COLO668 (cell line): Measurements from ENCODE around the gene EBI3.
"Not testable (repeated sequence)": the region's sequence is repeated elsewhere in the genome, so short reads cannot be mapped to it uniquely, and the experiment has no call there.

Experiments used
- DNase-seq: peaks from one replicate; lab custom pipeline; 2025; ENCODE audit not compliant: unreplicated experiment; lab: John Stamatoyannopoulos, UW

The EBI3 gene

DNA sequence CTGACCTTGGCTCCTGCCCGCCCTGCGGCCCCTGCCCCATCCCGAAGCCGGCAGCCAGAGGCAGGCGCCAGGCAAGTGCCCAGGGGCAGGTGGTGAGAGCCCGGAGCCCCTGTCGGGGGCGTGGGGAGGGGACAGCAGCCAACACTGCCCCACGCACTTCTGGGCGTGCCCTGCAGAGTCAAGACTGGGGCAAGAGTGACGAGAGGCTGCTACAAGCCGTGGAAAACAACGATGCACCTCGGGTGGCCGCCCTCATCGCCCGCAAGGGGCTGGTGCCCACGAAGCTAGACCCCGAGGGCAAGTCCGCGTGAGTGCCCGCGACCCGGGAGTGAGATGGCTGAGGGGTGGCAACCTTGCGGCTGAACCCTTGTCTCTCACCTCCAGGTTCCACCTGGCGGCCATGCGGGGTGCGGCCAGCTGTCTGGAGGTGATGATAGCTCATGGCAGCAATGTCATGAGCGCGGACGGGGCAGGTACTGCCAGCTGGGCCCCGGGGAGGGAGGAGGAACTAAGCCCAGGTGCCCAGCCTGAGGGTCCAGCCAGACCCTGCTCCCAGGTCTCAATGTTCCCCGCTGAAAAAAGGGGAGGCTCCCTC lies 29.5 kb upstream of the EBI3 start:
- DNase-seq, result peak; percentile 53

DNA sequence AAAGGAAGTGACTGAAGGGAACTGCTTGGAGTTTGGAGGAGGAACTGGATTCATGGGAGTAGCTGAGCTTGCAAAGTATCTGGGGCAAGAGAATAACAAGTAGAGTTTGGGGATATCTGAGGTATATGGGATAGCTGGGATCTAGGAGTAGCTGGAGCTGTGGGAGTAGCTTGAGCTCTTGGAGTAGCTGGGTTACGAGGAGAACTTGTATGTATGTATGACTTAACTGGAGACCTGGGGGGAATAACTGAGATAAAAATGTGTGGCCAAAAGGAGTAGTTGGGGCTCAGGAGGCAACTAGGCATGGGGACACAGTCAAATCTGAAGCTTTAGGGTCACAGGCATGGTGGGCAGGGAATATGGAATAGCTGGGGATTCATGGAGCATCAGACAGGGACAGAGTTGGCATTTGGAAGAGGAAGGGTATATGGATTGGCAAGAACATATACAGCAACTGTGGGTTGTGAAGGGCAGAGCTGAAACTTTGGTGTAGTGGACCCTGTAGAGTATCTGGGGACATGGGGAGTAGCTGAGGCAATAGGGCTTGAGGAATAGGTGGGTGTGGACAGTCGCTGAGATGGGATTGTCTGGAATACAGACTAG lies 28.3 kb upstream of the EBI3 start:
- no peak for DNase-seq

DNA sequence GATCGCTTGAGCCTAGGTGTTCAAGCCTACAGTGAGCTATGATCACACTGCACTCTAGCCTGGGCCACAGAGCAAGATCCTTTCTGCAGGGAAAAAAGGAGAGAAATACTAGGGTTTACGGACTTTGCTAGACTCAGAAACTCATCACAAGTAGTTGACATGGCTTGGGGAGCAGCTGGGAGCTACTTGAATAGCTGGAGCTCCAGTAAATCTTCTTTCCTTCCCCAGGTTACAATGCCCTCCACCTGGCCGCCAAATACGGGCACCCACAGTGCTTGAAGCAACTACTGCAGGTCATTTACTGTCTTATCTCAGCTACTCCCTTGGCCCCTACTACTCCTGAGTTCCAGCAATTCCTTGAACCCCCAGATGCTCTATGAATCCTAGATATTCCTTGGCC lies 27.5 kb upstream of the EBI3 start:
- DNase-seq, result no peak

DNA sequence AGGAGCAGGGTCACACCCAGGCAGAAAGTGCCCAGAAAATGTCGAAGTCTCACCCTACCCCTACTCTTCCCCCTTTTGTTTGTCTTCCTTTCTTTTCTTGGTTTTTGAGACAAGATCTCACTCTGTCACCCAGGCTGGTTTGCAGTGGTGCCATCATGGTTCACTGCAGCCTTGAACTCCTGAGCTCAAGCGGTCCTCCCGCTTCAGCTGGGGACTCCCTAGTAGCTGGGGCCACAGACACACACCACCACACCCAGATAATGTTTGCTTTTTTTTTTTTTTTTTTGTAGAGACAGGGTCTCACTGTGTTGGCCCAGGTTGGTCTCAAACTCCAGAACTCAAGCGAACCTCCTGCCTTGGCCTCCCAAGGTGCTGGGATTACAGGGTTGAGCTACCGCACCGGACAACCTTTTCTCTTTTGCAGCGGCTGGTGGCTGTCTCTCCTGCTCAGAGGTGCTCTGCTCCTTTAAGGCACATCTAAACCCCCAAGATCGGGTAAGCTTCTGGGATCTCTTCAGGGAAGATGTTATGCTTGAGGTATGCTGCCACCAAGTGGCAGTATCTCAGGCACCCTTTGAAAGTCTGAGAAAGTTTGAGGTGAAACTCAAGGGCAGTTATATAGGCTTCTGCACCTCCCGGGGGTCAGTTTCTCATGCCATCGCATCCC lies 22.4 kb upstream of the EBI3 start:
- DNase-seq, result no peak

DNA sequence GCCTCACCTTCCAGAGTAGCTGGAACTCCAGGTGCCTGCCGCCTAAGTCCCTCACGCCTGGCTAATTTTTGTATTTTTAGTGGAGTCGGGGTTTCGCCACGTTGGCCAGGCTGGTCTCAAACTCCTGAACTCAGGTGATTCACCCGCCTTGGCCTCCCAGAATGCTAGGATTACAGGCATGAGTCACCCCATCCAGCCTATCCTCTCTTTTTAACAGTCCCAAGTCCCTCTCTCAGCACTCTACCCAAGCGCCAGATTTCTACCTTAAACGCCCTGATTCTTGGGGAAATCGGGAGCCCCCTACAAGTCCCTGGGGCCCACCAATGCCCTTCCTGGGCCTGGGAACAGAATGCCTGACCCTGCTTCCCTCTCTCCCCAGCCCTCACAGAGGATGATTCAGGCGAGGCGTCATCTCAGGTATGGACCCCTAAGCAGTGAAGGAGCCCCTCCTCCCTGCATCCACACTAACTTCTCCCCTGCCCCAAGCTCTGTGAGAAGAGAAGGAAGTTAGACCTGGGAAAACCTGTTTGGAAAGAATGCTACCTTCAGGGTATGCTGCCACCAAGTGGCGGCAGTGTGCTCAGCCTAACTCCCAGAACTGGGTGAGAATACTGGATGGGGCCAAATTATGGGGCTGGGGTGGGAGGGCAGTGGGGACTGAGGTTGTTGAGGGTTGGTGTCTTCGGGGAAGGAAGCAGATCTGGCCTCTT lies 20.8 kb upstream of the EBI3 start:
- peak; percentile 62 for DNase-seq

DNA sequence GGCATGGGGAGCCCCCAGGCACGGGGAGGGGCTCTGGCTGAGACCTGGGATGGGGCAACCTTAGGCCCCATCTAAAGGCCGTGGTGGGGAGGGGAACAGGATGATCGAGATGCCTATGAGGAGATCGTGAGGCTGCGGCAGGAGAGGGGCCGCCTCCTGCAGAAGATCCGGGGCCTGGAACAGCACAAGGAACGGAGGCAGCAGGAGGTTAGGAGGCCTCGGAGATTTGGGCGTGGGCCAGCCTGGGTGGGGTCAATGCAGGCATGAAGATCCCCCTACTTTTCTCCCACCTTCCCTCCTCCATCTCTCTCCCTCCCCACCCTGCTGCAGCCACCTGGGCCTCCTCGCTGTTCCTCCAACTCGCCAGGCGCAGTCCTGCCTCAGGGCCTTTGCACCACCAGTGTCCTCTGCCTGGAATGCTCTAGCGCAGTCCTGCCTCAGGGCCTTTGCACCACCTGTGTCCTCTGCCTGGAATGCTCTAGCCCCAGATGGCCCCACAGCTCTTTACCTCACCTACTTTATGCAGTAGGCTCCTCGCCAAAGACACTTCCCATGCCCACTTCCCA lies 19.1 kb upstream of the EBI3 start:
- no peak for DNase-seq

DNA sequence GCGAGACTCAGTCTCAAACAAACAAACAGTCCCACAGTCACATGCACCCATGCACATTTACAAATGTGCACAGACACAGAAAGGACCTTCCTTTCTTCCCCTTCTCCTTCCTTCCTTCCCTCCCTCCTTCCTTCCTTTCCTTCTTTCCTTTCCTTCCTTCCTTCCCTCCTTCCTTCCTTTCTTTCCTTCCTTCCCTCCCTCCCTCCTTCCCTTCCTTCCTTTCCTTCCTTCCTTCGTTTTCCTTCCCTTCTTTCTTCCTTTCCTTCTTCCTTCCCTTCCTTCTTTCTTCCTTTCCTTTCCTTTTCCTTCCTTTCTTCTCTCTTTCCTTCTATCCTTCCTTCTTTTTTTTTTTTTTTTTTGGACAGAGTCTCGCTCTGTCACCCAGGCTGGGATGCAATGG lies 16.2 kb upstream of the EBI3 start:
- DNase-seq, result no peak

DNA sequence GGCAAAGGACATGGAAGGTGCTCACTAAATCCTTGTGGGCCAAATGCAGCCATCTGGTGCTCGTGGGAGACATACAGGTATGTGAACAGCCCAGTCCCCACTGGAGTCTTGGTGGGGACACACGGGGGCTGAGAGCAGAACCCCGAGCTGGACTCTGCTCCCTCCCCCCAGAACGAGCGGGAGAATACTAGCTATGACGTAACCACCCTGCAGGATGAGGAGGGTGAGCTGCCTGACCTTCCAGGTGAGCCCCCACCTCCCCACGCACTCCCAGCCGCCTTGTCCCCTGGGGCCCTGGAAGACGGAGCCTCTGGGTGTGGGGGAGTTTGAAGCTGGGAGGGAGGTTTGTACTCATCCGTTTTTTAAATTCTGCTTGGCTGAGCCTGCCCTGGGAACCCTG lies 13.5 kb upstream of the EBI3 start:
- DNase-seq, result no peak

DNA sequence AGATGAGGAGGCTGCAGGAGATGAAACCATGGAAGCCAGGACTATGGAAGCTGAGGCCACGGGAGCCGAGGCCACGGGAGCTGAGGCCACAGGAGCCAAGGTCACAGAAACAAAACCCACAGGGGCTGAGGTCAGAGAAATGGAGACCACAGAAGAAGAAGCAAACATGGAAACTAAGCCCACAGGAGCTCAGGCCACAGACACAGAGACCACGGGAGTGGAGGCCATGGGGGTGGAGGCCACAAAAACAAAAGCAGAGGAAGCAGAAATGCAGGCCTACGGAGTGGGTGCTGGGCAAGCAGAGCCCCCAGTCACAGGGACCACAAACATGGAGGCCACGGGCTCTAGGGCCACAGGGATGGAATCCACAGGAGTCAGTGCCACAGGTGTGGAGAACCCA lies 12.5 kb upstream of the EBI3 start:
- no peak for DNase-seq

DNA sequence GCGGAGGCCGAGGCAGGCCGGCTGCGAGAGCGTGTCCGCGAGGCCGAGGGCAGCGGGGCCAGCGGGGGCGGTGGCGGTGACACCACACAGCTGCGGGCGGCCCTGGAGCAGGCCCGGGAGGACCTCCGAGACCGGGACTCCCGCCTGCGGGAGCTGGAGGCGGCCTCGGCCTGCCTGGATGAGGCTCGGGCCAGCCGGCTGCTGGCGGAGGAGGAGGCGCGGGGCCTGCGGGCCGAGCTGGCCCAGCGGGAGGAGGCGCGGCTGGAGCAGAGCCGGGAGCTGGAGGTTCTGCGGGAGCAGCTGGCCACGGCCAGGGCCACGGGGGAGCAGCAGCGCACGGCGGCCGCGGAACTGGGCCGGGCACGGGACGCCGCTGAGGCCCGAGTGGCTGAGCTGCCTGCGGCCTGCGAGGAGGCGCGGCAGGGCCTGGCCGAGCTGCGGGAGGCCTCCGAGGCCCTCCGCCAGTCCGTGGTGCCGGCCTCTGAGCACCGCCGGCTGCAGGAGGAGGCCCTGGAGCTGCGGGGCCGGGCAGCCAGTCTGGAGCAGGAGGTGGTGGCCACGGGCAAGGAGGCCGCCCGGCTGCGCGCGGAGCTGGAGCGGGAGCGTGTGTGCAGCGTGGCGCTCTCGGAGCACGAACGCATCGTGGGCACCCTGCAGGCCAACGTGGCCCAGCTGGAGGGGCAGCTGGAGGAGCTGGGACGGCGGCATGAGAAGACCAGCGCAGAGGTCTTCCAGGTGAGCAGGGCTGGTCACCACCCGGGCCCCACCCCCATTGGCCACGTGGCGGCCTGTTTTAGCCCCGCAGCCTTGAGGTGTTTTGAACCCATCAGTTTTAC lies 11.7 kb upstream of the EBI3 start:
- no peak for DNase-seq

DNA sequence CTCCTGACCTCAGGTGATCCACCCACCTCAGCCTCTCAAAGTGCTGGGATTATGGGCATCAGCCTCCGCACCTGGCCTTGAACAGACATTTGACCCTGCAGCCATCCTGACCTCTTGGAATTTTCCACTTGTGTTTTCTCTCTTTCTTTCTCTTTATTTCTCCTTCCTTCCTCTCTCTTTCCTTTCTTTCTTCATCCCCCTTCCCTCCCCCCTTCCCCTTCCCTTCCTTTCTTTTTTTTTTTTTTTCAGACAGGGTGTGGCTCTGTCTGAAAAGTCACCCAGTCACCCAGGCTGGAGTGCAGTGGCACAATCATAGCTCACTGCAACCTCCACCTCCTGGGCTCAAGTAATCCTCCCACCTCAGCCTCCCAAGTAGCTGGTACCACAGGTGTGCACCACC lies 10.8 kb upstream of the EBI3 start:
- DNase-seq, result not testable (repeated sequence)

DNA sequence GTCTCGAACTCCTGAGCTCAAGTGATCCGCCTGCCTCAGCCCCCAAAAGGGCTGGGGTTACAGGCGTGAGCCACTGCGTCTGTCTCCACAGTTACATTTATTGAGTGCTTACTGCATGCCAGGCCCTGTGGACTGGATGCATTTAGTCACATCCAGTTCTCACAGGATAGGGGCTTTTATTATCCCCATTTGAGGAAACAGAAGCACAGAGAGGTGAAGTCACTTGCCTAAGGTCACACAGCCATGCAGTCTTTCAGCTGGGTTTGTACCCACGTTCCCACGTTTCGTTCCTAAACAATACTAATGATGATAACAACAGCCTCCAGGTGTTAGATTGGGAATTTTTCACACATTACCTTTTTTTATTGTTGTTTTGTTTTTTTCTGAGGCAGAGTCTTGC lies 9.1 kb upstream of the EBI3 start:
- no peak for DNase-seq

DNA sequence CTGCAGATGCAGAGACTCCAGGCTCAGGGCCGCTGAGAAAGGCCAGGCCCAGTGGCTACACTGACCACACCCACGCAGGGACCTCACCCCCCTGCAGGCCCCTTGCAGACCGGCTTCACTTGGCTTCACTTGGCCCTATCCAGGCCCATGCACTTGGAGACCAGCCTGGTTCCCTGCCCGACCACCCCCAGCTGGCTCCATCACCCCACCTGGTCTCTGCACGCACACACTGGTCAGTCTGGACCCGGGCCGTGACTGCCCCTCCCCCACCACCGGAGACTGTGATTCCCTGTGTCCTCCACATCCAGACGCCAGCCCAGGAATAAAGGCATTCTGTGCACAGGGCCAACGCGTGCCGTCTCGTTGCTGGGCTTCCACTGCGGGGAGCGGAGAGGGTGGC lies 4.9 kb upstream of the EBI3 start:
- DNase-seq, result no peak

DNA sequence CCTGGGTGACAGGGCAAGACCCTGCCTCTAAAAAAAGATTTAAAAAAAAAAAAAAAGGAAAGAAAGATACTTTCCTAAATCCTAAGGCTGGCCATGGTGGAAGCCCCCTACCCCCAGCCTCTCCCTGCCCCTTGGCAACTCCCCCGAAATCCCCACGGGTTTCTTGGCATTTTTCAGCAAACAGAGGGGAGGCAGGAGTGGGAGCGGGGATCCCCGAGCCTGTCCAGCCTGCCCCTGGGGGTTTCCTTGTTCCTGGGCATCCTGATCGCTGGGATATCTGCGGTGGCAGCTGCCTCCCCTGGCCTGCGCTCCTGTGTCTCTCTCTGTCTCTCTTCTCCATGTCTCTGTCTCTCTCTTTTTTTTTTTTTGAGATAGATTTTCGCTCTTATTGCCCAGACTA lies 3.4 kb upstream of the EBI3 start:
- DNase-seq, result no peak

DNA sequence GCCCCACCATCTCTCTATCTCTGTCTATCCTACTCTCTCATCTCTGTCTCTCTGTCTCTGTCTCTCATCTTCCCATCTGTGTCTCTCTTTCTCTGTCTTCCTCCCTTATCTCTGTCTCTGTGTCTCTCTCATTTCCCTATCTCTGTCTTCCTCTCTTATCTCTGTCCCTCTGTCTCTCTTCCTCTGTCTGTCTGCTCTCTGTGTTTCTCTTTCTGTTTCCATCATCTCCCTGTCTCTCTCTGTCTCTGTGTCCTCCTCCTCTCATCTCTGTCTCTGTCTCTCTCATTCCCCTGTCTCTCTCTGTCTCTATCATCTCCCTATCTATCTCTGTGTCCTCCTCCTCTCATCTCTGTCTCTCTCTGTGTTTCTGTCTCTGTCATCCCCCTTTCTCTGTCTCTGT lies 1.6 kb upstream of the EBI3 start:
- DNase-seq, result no peak

DNA sequence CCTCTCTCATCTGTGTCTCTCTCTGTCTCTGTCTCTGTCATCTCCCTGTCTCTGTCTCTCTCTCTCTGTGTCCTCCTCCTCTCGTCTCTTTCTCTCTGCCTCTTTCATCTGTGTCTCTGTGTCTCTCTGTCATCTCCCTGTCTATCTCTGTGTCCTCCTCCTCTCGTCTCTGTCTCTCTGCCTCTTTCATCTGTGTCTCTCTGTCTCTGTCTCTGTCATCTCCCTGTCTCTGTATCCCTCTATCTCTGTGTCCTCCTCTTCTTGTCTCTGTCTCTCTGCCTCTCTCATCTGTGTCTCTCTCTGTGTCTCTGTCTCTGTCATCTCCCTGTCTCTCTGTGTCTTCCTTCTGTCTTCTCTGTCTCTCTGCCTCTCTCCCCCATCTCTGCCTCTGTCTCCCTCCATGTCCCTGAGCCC lies 551 bp upstream of the EBI3 start:
- no peak for DNase-seq

DNA sequence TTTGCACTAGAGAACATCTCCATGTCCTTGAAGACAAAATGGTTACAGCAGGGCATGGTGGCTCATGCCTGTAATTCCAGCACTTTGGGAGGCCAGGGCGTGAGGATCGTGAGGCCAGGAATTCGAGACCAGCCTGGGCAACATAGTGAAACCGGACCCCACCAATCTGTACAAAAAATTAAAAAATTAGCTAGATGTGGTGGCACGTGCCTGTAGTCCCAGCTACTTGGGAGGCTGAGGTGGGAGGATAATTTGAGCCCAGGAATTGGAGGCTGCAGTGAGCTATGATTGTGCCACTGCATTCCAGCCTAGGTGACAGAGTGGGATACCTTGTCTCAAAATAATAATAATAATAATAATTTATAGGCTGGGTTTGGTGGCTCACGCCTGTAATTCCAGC lies 914 bp downstream of the EBI3 start:
- not testable (repeated sequence) for DNase-seq

DNA sequence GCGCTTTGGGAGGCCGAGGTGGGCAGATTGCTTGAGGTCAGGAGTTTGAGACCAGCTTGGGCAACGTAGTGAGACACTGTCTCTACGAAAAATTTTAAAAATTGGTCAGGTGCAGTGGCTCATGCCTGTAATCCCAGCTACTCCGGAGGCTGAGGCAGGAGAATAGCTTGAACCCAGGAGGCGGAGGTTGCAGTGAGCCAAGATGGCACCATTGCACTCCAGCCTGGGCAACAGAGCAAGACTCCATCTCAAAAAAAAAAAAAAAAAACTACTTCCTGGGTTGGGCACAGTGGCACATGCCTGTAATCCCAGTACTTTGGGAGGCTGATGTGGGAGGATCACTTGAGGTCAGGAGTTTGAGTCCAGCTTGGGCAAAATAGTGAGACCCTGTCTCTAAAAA lies 2.2 kb downstream of the EBI3 start:
- not testable (repeated sequence) for DNase-seq

DNA sequence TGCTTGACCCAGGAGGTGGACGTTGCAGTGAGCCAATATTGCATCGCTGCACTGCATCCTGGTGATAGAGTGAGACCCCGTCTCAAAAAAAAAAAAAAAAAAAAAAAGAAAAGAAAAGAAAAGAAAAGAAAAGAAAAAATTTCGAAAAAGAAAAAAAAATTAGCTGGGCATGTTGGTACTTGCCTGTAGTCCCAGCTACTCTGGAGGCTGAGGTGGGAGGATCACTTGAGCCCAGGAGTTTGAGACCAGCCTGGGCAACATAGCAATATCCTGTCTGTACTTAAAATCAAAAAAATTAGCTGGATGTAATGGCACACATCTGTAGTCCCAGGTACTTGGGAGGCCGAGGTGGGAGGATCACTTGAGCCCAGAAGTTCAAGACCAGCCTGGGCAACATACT lies 2.8 kb downstream of the EBI3 start:
- DNase-seq, result not testable (repeated sequence)

DNA sequence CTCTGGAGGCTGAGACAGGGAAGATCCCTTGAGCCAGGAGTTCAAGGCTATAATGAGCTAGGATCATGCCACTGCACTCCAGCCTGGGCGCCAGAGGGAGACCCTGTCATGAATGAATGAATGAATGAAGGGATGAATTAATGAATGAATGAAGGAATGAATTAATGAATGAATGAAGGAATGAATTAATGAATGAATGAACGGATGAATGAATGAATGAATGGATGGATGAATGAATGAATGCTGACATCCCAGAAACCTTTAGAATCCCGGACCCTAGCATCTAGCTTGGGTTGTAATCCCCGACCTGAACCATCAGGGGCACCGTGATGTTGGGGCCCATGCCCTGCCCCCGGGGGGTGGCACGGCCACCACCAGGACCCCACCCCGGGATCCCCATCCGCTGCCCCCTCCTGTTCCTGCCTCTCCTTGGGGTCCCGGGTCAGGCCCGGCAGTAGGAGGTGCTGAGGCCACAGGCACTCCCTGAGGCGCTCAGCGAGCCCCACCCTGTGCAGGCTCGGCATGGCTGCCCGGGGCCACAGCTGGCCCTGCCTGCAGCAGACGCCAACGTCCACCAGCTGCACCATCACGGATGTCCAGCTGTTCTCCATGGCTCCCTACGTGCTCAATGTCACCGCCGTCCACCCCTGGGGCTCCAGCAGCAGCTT lies 3.4 kb downstream of the EBI3 start:
- peak; percentile 21 for DNase-seq
